Transverse colon (tissue), 4 donors: ENCODE data around the gene IGSF21.

Source experiments
- EP300 ChIP-seq: sonication (generic); formaldehyde crosslinking; IDR thresholded peaks from one replicate; pipeline ENCODE4 v1.6.1; 2017; ENCODE audit warnings: antibody characterized with exemption, low read depth
- POLR2A ChIP-seq: fragments of 450-650 bp; IDR thresholded peaks from one replicate; pipeline ENCODE4 v1.6.1; 2016; ENCODE audit warnings: antibody characterized with exemption, mild to moderate bottlenecking, moderate library complexity
- POLR2AphosphoS5 ChIP-seq, 3 donors: sonication (generic); formaldehyde crosslinking; IDR thresholded peaks; one replicate each; pipeline ENCODE4 v1.6.1; 2016; ENCODE audit warnings: antibody characterized with exemption in 3 of 3
- TF ChIP-seq, protein P1 (sequence below), 5 experiments: fragments of 200-600 bp in 3 of 5; fragments of 450-650 bp in 2 of 5; sonication (generic) in 3 of 5; IDR thresholded peaks; 1 replicate in 2 of 5; 2 replicates in 3 of 5; pipeline ENCODE4 v1.5.1; 2016 to 2017; ENCODE audit warnings: antibody characterized with exemption in 5 of 5, inconsistent platforms in 3 of 5, mild to moderate bottlenecking in 2 of 5, moderate library complexity in 1 of 5

- TF ChIP-seq POLR2AphosphoS5 (IDR thresholded peaks at IDR 0.05) (no peak), EP300 (no peak), POLR2A (no peak)
- TF ChIP-seq, protein P1, sequence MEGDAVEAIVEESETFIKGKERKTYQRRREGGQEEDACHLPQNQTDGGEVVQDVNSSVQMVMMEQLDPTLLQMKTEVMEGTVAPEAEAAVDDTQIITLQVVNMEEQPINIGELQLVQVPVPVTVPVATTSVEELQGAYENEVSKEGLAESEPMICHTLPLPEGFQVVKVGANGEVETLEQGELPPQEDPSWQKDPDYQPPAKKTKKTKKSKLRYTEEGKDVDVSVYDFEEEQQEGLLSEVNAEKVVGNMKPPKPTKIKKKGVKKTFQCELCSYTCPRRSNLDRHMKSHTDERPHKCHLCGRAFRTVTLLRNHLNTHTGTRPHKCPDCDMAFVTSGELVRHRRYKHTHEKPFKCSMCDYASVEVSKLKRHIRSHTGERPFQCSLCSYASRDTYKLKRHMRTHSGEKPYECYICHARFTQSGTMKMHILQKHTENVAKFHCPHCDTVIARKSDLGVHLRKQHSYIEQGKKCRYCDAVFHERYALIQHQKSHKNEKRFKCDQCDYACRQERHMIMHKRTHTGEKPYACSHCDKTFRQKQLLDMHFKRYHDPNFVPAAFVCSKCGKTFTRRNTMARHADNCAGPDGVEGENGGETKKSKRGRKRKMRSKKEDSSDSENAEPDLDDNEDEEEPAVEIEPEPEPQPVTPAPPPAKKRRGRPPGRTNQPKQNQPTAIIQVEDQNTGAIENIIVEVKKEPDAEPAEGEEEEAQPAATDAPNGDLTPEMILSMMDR (IDR thresholded peaks at IDR 0.05): no peak
Observed at GRCh38 chr1:18124977-18125376, 17.4 kb downstream of the IGSF21 start.
